ENCODE results near the gene DLGAP1.

DNA sequence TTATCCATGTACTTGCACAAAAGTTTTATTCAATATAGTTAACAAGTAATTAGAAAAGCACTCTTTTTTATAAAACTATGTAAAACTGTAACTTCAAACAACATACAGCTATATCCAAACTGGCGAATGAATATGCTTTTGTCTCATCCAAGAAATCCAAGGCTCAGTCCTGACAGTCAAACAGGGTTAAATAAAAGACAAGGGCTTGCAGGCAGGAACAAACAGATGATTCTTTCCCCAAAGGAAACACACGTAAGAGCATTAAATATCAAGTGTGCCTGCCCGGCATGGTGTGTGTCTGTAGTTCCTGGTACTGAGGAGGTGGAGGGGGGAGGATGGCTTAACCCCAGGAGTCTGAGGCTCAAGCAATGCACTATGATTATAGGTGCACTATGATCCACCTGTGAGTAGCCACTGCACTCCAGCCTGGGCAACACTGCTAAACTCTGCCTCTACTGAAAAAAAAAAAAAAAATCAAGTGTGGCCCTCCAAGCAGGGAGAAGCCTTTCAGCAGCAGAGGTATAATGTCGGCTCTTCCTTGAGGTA, 171.3 kb downstream of the DLGAP1 start:
- TF ChIP-seq CTCF (IDR thresholded peaks at IDR 0.05; ENCODE audit: insufficient read depth, low read length, poor library complexity, severe bottlenecking) (no peak), EZH2phosphoT487 (conservative IDR thresholded peaks at IDR 0.05; ENCODE audit: low read length) (no peak)
